ENCODE data around the gene PACC1. TPM values are rescaled to one million over a fixed set of nuclear protein-coding genes. Genes with fewer than 3 reads are reported as not detected.
"Not testable (repeated sequence)": the region's sequence is repeated elsewhere in the genome, so short reads cannot be mapped to it uniquely, and the experiment has no call there.

PACC1 gene
- total RNA-seq, 4 donors from 2014 or later = 2.8 to 6.0 (median 3.4) TPM

DNA sequence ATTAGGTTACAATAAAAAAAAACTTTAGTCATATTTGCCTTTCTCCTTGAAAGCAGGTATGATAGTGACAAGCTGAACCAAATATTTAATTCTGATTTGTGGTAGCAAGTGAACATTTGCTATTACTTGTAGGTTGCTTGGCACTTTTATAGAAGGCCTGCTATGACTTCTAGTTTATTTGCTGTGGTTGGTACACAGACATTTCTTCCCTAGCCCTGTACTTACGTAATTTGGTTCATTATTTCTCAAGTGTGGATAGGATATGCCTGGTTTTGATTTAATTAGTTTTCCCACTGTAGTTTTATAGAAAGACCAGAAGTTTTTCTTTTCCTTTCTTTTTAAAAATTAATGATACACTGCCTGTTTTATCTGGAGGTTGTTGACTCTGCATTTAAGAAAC lies 73.6 kb downstream of the PACC1 start:
- Histone ChIP-seq H3K4me3 (no peak overlapping the region), H3K27ac (no peak overlapping the region), H3K4me1 (no peaks in the 10 kb centered on the region), H3K36me3 (peaks cover 3 to 50% of the 10 kb centered on the region in 2 donors), H3K9me3 (no peaks in the 10 kb centered on the region), H3K27me3 (no peaks in the 10 kb centered on the region)
- no peak for TF ChIP-seq POLR2AphosphoS5 (IDR thresholded peaks at IDR 0.05)
- no peak for TF ChIP-seq CTCF (IDR thresholded peaks at IDR 0.05)
- TF ChIP-seq POLR2A (IDR thresholded peaks at IDR 0.05) = no peak
- no peak for TF ChIP-seq EP300 (IDR thresholded peaks at IDR 0.05)
- ATAC-seq = no peak
- WGBS, 2 donors (ENCODE audit: low coverage in 1 of 2) = 67 to 91% methylated on average over 1 of the region's 1 CpG

DNA sequence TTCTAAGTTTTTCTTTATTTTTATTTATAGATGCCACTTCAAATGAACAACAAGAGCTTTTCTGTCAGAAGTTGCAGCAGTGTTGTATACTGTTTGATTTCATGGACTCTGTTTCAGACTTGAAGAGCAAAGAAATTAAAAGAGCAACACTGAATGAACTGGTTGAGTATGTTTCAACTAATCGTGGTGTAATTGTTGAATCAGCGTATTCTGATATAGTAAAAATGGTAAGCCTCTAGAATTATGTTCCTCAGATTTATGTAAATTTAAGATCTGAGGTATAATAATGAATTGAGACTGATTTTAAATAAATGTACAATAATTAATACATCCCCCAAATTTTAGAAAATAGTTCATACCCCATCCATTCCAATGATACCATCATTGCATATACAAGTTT lies 85.6 kb downstream of the PACC1 start:
- Histone ChIP-seq H3K27ac (no peak overlapping the region), H3K4me1 (peaks cover 0 to 17% (median 0%) of the 10 kb centered on the region in 3 donors), H3K27me3 (no peaks in the 10 kb centered on the region), H3K9me3 (no peaks in the 10 kb centered on the region), H3K4me3 (no peak overlapping the region), H3K36me3 (peaks cover 0 to 35% of the 10 kb centered on the region in 2 donors)
- 90 to 94% methylated on average over 2 of the region's 2 CpGs for WGBS, 2 donors (ENCODE audit: low coverage in 1 of 2)
- TF ChIP-seq EP300 (IDR thresholded peaks at IDR 0.05) (no peak), CTCF (IDR thresholded peaks at IDR 0.05) (no peak), POLR2A (IDR thresholded peaks at IDR 0.05) (no peak), POLR2AphosphoS5 (IDR thresholded peaks at IDR 0.05) (no peak)
- ATAC-seq = no peak

DNA sequence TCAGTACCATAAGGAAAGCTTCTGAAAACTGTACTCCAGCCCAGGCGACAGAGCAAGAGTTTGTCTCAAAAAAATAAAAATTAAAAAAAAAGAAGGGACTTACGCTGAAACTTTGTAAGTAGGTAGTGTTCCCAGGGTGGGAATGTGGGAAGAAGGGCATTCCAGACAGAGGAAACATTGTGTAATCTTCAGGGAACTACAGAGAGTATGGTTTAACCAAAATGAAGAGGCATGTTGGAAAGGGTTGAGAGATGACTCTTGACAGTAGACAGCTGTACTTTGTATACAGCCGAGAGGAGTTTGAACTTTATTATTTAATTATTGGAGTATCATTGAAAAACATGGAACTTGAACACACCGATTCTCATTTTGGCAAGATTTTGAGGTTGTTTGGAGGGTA lies 86.4 kb downstream of the PACC1 start:
- H3K36me3 ChIP-seq = peaks cover 0 to 26% of the 10 kb centered on the region in 2 donors
- no peaks in the 10 kb centered on the region for H3K9me3 ChIP-seq
- 64 to 74% methylated on average over 4 of the region's 4 CpGs for WGBS, 2 donors (ENCODE audit: low coverage in 1 of 2)
- no peak for ATAC-seq
- no peak for TF ChIP-seq CTCF (IDR thresholded peaks at IDR 0.05)
- no peaks in the 10 kb centered on the region for H3K27me3 ChIP-seq
- no peak overlapping the region for H3K4me3 ChIP-seq
- peaks cover 0 to 17% (median 0%) of the 10 kb centered on the region in 3 donors for H3K4me1 ChIP-seq
- H3K27ac ChIP-seq = no peak overlapping the region

DNA sequence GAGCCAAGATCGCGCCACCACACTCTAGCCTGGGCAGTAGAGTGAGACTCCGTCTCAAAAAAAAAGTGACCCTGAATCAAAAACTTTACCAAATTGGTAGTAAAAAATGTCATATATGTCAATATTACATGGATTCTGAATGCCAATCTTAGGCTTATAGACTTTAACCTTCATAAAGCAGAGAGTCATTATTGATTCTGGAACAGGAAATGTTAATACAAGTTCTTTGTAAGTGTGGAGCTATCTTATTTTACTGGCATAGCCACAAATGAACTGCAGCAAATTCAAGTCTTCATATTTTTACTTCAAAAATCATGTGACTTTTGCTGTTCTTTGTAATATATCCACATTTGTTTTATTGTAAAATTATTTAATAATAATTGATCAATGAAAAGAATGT lies 88.1 kb downstream of the PACC1 start:
- Histone ChIP-seq H3K9me3 (no peaks in the 10 kb centered on the region), H3K27me3 (no peaks in the 10 kb centered on the region), H3K4me1 (peaks cover 0 to 27% (median 0%) of the 10 kb centered on the region in 3 donors), H3K4me3 (no peak overlapping the region), H3K27ac (no peak overlapping the region), H3K36me3 (peaks cover 0 to 18% of the 10 kb centered on the region in 2 donors)
- 91 to 100% methylated on average over 3 of the region's 3 CpGs for WGBS, 2 donors (ENCODE audit: low coverage in 1 of 2)
- TF ChIP-seq CTCF (IDR thresholded peaks at IDR 0.05) (no peak), EP300 (IDR thresholded peaks at IDR 0.05) (no peak), POLR2AphosphoS5 (IDR thresholded peaks at IDR 0.05) (no peak), POLR2A (IDR thresholded peaks at IDR 0.05) (no peak)
- no peak for ATAC-seq

- no peak for ATAC-seq
- Histone ChIP-seq H3K9me3 (no peaks in the 10 kb centered on the region), H3K36me3 (no peaks in the 10 kb centered on the region), H3K4me1 (peaks cover 0 to 37% (median 0%) of the 10 kb centered on the region in 3 donors), H3K4me3 (no peak overlapping the region), H3K27ac (no peak overlapping the region), H3K27me3 (no peaks in the 10 kb centered on the region)
- 59 to 69% methylated on average over 3 of the region's 3 CpGs for WGBS, 2 donors (ENCODE audit: low coverage in 1 of 2)
- no peak for TF ChIP-seq POLR2AphosphoS5 (IDR thresholded peaks at IDR 0.05)
- TF ChIP-seq EP300 (IDR thresholded peaks at IDR 0.05) = no peak
- no peak for TF ChIP-seq POLR2A (IDR thresholded peaks at IDR 0.05)
- TF ChIP-seq CTCF (IDR thresholded peaks at IDR 0.05) = no peak
Measured at GRCh38 chr1:212323066-212323465, 91.6 kb downstream of the PACC1 start.

DNA sequence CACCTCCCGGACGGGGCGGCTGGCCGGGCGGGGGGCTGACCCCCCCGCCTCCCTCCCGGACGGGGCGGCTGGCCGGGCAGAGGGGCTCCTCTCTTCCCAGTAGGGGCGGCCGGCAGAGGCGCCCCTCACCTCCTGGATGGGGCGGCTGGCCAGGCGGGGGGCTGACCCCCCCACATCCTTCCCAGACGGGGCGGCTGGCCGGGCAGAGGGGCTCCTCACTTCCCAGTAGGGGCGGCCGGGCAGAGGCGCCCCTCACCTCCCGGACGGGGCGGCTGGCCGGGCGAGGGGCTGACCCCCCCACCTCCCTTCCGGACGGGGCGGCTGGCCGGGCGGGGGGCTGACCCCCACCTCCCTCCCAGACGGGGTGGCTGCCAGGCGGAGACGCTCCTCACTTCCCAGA lies 93.7 kb downstream of the PACC1 start:
- no CpG with 5 or more reads among the region's 34 CpGs for WGBS, 2 donors (ENCODE audit: low coverage in 1 of 2)
- H3K27me3 ChIP-seq, ATAC-seq, H3K4me3 ChIP-seq, H3K27ac ChIP-seq, H3K9me3 ChIP-seq, H3K36me3 ChIP-seq: not testable (repeated sequence)
- H3K4me1 ChIP-seq = peaks cover 0 to 32% (median 3%) of the 10 kb centered on the region in 3 donors
